MCF 10A (cell line): ENCODE measurements around the gene SLC25A19. TPM values are rescaled to one million over a fixed set of nuclear protein-coding genes. Genes with fewer than 3 reads are reported as not detected.

ENCODE experiments used
- BruUV-seq: library from RNA; stranded (reverse); fragments of 400-500 nt; replicated peaks from 2 replicates; lab custom pipeline; 2021; lab: Mats Ljungman, UMichigan
- CTCF ChIA-PET: fragments of 300-600 bp; sonication (Branson Sonifier 250); formaldehyde crosslinking; extraction: SDS; loops from one replicate; lab custom pipeline; 2021; ENCODE audit warnings: antibody characterized with exemption, inconsistent platforms; lab: Yijun Ruan, JAX
- POLR2A ChIA-PET: fragments of 300-600, 350-650 bp; sonication (Branson Sonifier 250); formaldehyde crosslinking; extraction: SDS; loops from one replicate; lab custom pipeline; 2020; ENCODE audit warnings: antibody characterized with exemption, inconsistent platforms; lab: Yijun Ruan, JAX
- DNase-seq: peaks from one replicate; pipeline ENCODE4 v3.0.0-alpha.2; 2018; ENCODE audit not compliant: unreplicated experiment
- H3K27ac Mint-ChIP-seq: one replicate; pipeline ENCODE4 v1.8.0; 2022; ENCODE audit warnings: mild to moderate bottlenecking, low read depth, mixed read lengths; ENCODE audit not compliant: unreplicated experiment
- H3K27me3 Mint-ChIP-seq: one replicate; pipeline ENCODE4 v1.8.0; 2022; ENCODE audit warnings: mixed read lengths; ENCODE audit not compliant: insufficient read depth, unreplicated experiment
- H3K36me3 Mint-ChIP-seq: one replicate; pipeline ENCODE4 v1.8.0; 2022; ENCODE audit warnings: mild to moderate bottlenecking, moderate library complexity, mixed read lengths; ENCODE audit not compliant: insufficient read depth, unreplicated experiment
- H3K4me1 Mint-ChIP-seq: one replicate; pipeline ENCODE4 v1.8.0; 2022; ENCODE audit warnings: mixed read lengths; ENCODE audit not compliant: insufficient read depth, unreplicated experiment
- H3K4me3 Mint-ChIP-seq: one replicate; pipeline ENCODE4 v1.8.0; 2022; ENCODE audit warnings: mild to moderate bottlenecking, moderate library complexity, mixed read lengths; ENCODE audit not compliant: unreplicated experiment
- H3K9me3 Mint-ChIP-seq: one replicate; pipeline ENCODE4 v1.8.0; 2022; ENCODE audit warnings: mixed read lengths; ENCODE audit not compliant: unreplicated experiment
- intact Hi-C: fragments of 100-400 bp; cut with micrococcal nuclease; formaldehyde crosslinking; loops from 2 replicates; pipeline ENCODE4 v1.14.1; 2022
- total RNA-seq: library from RNA; stranded (reverse); gene quantifications from 2 replicates; pipeline ENCODE4 v1.2.3, GENCODE V29; 2022
- TF ChIP-seq, protein P1 (sequence below): fragments of 200-600 bp; IDR thresholded peaks from one replicate; pipeline ENCODE4 v1.8.0; 2022; ENCODE audit warnings: antibody characterized with exemption, mild to moderate bottlenecking; ENCODE audit not compliant: unreplicated experiment

The SLC25A19 gene
- total RNA-seq, 1 experiment from 2014 or later, result 22.6 TPM

DNA sequence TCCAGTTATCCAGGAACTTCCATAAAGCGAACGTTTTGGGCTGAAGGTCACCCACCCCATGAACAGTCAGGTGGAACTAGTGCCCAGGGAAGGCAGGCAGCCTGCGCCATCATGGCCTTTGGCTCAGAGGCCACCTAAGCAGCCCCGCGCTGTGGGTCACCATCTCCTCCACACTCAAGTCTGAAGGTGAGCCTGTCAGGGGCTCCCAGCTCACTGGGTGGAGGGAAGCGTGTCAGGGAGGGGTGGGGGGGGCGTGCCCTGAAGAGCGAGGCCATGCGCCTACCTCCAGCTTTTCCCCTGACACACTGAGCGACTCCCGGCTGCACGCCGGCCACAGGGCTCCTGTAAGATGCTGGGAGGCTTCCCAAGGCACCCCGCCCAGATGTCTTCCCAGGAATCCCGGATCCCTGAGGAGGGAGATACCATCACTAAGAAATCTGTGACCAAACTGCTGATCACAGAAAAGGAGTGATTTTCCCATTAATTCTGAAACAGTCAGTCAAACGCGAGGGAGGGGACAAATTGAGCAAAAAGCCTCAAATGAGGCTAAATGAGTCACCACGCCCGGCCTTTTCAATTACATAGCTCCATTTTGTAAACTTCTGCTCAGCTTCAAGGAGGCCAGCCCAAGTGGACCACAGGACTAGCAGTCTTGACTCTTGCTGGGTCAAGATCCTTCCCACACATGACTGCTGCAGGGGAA, 26.5 kb upstream of the SLC25A19 start:
- peaks cover 35% of the 10 kb centered on the region for H3K36me3 Mint-ChIP-seq
- H3K9me3 Mint-ChIP-seq, result no peaks in the 10 kb centered on the region
- CTCF ChIA-PET, result interaction anchor here (1.0 kb wide), 1 partner anchor 96 kb away, joined by 3 read pairs; no protein-coding TSS in a partner anchor
- H3K4me3 Mint-ChIP-seq, result no peak overlapping the region
- DNase-seq, result peak; percentile 12
- BruUV-seq, result no TSS peak
- H3K27ac Mint-ChIP-seq, result no peak overlapping the region
- H3K4me1 Mint-ChIP-seq, result no peaks in the 10 kb centered on the region
- TF ChIP-seq, protein P1, sequence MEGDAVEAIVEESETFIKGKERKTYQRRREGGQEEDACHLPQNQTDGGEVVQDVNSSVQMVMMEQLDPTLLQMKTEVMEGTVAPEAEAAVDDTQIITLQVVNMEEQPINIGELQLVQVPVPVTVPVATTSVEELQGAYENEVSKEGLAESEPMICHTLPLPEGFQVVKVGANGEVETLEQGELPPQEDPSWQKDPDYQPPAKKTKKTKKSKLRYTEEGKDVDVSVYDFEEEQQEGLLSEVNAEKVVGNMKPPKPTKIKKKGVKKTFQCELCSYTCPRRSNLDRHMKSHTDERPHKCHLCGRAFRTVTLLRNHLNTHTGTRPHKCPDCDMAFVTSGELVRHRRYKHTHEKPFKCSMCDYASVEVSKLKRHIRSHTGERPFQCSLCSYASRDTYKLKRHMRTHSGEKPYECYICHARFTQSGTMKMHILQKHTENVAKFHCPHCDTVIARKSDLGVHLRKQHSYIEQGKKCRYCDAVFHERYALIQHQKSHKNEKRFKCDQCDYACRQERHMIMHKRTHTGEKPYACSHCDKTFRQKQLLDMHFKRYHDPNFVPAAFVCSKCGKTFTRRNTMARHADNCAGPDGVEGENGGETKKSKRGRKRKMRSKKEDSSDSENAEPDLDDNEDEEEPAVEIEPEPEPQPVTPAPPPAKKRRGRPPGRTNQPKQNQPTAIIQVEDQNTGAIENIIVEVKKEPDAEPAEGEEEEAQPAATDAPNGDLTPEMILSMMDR, result no peak
- POLR2A ChIA-PET, result interaction anchor here (1.5 to 2.4 kb wide), 2 partner anchors 26 to 45 kb away, joined by 3 to 11 read pairs; partner anchors contain the start of gene SLC25A19
- intact Hi-C loops, result no loop called here
- no peaks in the 10 kb centered on the region for H3K27me3 Mint-ChIP-seq

DNA sequence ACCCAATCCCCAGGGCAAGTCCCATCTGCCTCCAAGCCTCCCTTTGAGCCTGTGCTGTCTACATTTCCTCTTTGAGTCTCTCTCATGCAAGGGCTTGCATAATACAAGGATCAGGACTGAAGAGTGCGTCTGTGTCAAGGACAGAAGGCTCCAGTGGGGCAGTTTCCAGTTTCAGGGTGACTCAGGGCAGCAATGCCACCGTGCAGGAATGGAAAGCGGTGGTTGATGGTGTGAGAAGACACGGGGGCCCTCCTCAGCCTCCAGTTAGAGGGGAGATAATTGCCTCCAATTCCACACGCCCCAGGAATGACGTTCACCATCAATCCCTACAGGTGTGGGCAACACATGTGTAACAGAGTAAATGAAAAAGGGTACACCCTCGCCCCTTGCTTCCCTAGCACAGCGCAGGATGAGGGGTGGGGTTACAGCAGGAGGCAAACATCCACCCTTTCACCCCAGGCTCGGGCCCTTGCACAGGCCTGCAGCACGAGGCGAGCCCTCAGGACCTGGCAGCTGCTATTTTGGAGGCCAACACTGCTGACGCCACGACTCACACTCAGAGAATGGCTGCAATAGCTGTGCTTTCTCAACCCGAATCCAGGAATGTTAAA, 24.8 kb upstream of the SLC25A19 start:
- peak overlapping the region; percentile 59 for H3K27ac Mint-ChIP-seq
- ChIA-PET CTCF (interaction anchor here (1.0 kb wide), 1 partner anchor 96 kb away, joined by 5 read pairs; no protein-coding TSS in a partner anchor), POLR2A (interaction anchor here (0.6 to 0.7 kb wide), 2 partner anchors 91 to 251 kb away, joined by 3 to 4 read pairs; partner anchors contain the start of gene GRB2)
- intact Hi-C loops, result no loop called here
- H3K27me3 Mint-ChIP-seq, result no peaks in the 10 kb centered on the region
- peak; percentile 23 for DNase-seq
- H3K9me3 Mint-ChIP-seq, result no peaks in the 10 kb centered on the region
- H3K36me3 Mint-ChIP-seq, result peaks cover 18% of the 10 kb centered on the region
- peaks cover 8% of the 10 kb centered on the region for H3K4me1 Mint-ChIP-seq
- TF ChIP-seq, protein P1, result no peak
- no peak overlapping the region for H3K4me3 Mint-ChIP-seq
- no TSS peak for BruUV-seq

DNA sequence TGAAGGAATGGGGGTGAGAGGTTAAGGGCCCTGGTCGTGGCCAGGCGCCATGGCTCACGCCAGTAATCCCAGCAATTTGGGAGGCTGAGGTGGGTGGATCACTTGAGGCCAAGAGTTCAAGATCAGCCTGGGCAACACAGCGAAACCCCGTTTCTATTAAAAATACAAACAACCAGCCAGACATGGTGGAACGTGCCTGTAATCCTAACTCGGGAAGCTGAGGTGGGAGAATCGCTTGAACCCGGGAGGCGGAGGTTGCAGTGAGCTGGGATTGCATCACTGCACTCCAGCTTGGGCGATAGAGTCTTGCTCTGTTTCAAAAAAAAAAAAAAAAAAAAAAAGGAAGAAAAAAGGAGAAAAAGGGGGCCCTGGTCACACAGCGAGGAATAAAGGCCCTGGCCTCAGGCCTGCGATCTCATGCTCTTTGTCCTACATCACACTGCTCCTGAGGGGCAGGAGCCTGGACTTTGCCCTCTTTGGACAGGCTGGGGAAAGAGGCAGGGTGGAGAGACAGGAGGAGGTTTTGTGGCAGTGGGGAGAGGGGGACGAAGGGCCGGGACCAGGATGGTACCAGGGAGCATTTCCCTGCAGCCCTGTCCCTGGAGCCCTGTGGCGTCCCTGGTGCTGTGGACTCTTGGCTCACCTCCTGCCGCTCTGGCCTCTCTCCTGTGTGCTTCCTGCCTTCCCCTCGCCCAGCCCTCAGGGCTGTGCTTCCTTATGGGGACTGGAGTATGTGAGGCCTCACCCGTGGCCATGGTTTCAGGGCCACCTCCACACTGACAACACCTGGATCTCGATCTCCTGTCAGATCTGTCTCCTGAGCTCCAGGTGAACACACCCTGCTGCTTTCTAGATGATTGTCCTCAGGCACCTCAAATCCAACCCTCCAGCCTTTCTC, 19.7 kb upstream of the SLC25A19 start:
- H3K4me3 Mint-ChIP-seq, result no peak overlapping the region
- POLR2A ChIA-PET, result interaction anchor here (0.5 to 1.7 kb wide), 5 partner anchors 11 to 46 kb away, joined by 3 to 4 read pairs (median 3); partner anchors contain the start of gene SLC25A19
- DNase-seq, result no peak
- H3K9me3 Mint-ChIP-seq, result no peaks in the 10 kb centered on the region
- BruUV-seq, result no TSS peak
- H3K27ac Mint-ChIP-seq, result no peak overlapping the region
- intact Hi-C loops, result no loop called here
- peaks cover 6% of the 10 kb centered on the region for H3K36me3 Mint-ChIP-seq
- peaks cover 9% of the 10 kb centered on the region for H3K4me1 Mint-ChIP-seq
- H3K27me3 Mint-ChIP-seq, result no peaks in the 10 kb centered on the region
- TF ChIP-seq, protein P1, result no peak
- CTCF ChIA-PET, result interaction anchor here (0.9 kb wide), 1 partner anchor 14 kb away, joined by 7 read pairs; no protein-coding TSS in a partner anchor
